ENCODE measurements around the gene MVB12B. TPM values are rescaled to one million over a fixed set of nuclear protein-coding genes. Genes with fewer than 3 reads are reported as not detected.

The MVB12B gene
- total RNA-seq, 4 donors from 2014 or later = 6.1 to 18.0 (median 13.2) TPM

DNA sequence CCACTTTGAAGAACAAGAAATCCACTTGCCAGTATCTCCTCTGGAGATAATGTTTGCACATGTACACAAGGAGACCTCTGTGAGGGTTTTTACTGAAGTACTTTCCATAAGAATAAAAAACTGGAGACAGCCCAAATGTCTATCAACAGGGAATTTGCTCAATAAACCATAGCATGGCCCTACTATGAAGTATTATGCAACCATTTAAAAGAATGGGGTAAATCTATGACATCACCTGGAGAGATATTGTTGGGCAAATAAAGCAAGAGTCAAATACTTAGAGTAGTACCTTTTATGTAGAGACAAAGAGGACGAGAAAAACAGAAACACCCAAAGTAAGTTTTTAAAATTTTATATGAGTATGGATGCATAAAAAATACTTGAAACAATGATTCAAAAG lies 23.9 kb upstream of the MVB12B start:
- DNase-seq = no peak
- Histone ChIP-seq H3K27ac (no peak overlapping the region), H3K27me3 (peaks cover 0 to 5% (median 0%) of the 10 kb centered on the region in 3 donors), H3K9me3 (no peaks in the 10 kb centered on the region), H3K36me3 (no peaks in the 10 kb centered on the region), H3K4me1 (no peaks in the 10 kb centered on the region), H3K4me3 (no peak overlapping the region)
- in situ Hi-C loops (cut with MboI; ENCODE audit: low sequenced_read_pairs in 4 of 4) = loop anchor here in 3 of 4 donors (5.0 to 25.0 kb wide), 2 partner anchors 185 to 190 kb away; no protein-coding TSS in a partner anchor
- no peak for ATAC-seq
- intact Hi-C loops (cut with DNase I; ENCODE audit: low total_unique reads) = loop anchor here (1.0 kb wide), 2 partner anchors 96 to 189 kb away; no protein-coding TSS in a partner anchor
- TF ChIP-seq POLR2A (IDR thresholded peaks at IDR 0.05) = no peak
- no peak for TF ChIP-seq CTCF (IDR thresholded peaks at IDR 0.05 in 4 of 5, conservative IDR thresholded peaks at IDR 0.05 in 1 of 5)

DNA sequence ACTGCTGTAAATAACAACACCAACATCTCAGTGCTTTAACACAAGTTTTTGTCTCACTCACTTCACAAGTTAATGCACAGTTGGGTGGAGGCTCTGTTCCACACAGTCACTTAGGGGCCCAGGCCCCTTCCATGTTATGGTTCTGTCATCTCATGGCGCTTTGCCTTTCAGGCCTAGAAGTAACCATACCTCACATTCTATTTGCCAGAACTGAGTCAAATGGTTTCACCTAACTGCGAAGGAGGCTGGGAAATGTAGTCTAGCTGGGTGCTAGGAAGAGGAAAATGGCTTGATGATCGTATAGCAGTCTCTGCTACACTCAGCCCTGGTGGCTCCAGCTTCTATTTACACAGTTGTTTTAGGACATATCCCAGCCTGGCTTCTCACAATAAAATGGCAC lies 23.1 kb upstream of the MVB12B start:
- Histone ChIP-seq H3K4me1 (no peaks in the 10 kb centered on the region), H3K36me3 (no peaks in the 10 kb centered on the region), H3K27me3 (no peaks in the 10 kb centered on the region), H3K27ac (no peak overlapping the region), H3K9me3 (no peaks in the 10 kb centered on the region), H3K4me3 (no peak overlapping the region)
- no peak for ATAC-seq
- no peak for DNase-seq
- intact Hi-C loops (cut with DNase I; ENCODE audit: low total_unique reads) (no loop called here), in situ Hi-C loops (cut with MboI; ENCODE audit: low sequenced_read_pairs in 4 of 4) (loop anchor here in 3 of 4 donors (5.0 to 25.0 kb wide), 2 partner anchors 184 to 189 kb away; no protein-coding TSS in a partner anchor)
- no peak for TF ChIP-seq CTCF (IDR thresholded peaks at IDR 0.05 in 4 of 5, conservative IDR thresholded peaks at IDR 0.05 in 1 of 5)
- no peak for TF ChIP-seq POLR2A (IDR thresholded peaks at IDR 0.05)

- no peaks in the 10 kb centered on the region for H3K9me3 ChIP-seq
- ATAC-seq (no peak), DNase-seq (no peak)
- no peak overlapping the region for H3K27ac ChIP-seq
- no peak overlapping the region for H3K4me3 ChIP-seq
- in situ Hi-C loops (cut with MboI; ENCODE audit: low sequenced_read_pairs in 4 of 4) (loop anchor here in 3 of 4 donors (5.0 to 25.0 kb wide), 2 partner anchors 183 to 188 kb away; no protein-coding TSS in a partner anchor), intact Hi-C loops (cut with DNase I; ENCODE audit: low total_unique reads) (no loop called here)
- TF ChIP-seq CTCF (IDR thresholded peaks at IDR 0.05 in 4 of 5, conservative IDR thresholded peaks at IDR 0.05 in 1 of 5) (no peak), POLR2A (IDR thresholded peaks at IDR 0.05) (no peak)
- no peaks in the 10 kb centered on the region for H3K27me3 ChIP-seq
- H3K4me1 ChIP-seq = no peaks in the 10 kb centered on the region
- no peaks in the 10 kb centered on the region for H3K36me3 ChIP-seq
Observed at GRCh38 chr9:126304207-126304970, 22.2 kb upstream of the MVB12B start.

DNA sequence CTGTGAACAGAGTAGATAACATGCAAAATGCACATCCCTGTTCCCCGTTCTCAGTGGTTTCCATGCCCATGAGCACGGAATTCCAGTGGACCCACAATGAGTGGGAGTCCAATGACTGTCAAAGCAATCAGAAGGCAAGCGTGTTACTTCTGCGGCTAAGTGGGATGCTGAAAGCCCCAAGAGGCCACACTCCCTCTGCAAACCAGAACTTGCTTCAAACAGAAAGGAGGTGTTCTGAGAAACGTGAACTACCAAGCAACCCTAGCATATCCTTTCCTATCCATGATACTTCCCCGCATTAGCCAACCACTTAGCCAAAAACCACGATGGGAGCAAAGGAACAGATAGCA lies 21.7 kb upstream of the MVB12B start:
- Histone ChIP-seq H3K27ac (no peak overlapping the region), H3K9me3 (no peaks in the 10 kb centered on the region), H3K4me1 (no peaks in the 10 kb centered on the region), H3K27me3 (no peaks in the 10 kb centered on the region), H3K4me3 (no peak overlapping the region), H3K36me3 (no peaks in the 10 kb centered on the region)
- TF ChIP-seq CTCF (IDR thresholded peaks at IDR 0.05 in 4 of 5, conservative IDR thresholded peaks at IDR 0.05 in 1 of 5) (no peak), POLR2A (IDR thresholded peaks at IDR 0.05) (no peak)
- in situ Hi-C loops (cut with MboI; ENCODE audit: low sequenced_read_pairs in 4 of 4) (loop anchor here in 3 of 4 donors (5.0 to 25.0 kb wide), 3 partner anchors 92 to 187 kb away; no protein-coding TSS in a partner anchor), intact Hi-C loops (cut with DNase I; ENCODE audit: low total_unique reads) (no loop called here)
- DNase-seq (no peak), ATAC-seq (no peak)
